GM13977 (cell line): Measurements from ENCODE around the gene TMED7.

Source experiments
- DNase-seq: peaks from one replicate; pipeline ENCODE4 v3.0.0; 2012; ENCODE audit warnings: low spot score
- CTCF ChIP-seq: IDR thresholded peaks from 2 replicates; pipeline ENCODE4 v1.5.1; 2012; ENCODE audit warnings: mild to moderate bottlenecking, control low read depth; ENCODE audit not compliant: insufficient read depth; ENCODE audit errors: extremely low read depth, missing control alignments
- in situ Hi-C: fragments of 300-500 bp; cut with MboI; formaldehyde crosslinking; loops from one replicate; pipeline ENCODE4 v1.12.0; 2022; ENCODE audit warnings: low sequenced_read_pairs, low pct_unique_long_range_greater_than_20kb, mixed read lengths, inconsistent platforms; ENCODE audit not compliant: unreplicated experiment

TMED7 gene

GRCh38 chr5:115616892-115617291 is 8.9 kb downstream of the TMED7 start:
- DNase-seq: no peak
- TF ChIP-seq CTCF: no peak
- in situ Hi-C loops: no loop called here

GRCh38 chr5:115616472-115616871 is 9.4 kb downstream of the TMED7 start:
- TF ChIP-seq CTCF: no peak
- DNase-seq: no peak
- in situ Hi-C loops: no loop called here

- TF ChIP-seq CTCF: no peak
- in situ Hi-C loops: no loop called here
- no peak for DNase-seq
Observed at GRCh38 chr5:115611873-115612272, 14.0 kb downstream of the TMED7 start.

DNA sequence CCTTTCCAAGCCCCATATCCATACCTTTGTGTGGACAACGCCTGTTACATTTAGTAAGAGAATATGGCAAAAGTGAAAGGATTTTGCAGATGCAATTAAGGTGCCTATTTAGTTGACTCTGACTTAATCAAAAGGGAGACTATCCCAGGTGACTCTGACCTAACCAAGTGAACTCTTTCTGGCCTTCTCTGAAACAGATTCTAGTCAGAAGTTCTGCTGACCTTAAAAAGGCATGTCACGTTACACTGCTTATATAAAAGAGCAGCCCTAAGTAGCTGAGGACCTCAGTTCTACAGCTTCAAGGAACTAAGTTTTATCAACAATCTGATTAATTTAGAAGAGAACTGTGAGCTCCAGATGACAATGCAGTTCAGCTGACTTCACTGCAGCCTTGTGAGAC is 17.9 kb downstream of the TMED7 start:
- in situ Hi-C loops: no loop called here
- no peak for DNase-seq
- no peak for TF ChIP-seq CTCF

- in situ Hi-C loops: no loop called here
- DNase-seq: no peak
- TF ChIP-seq CTCF: no peak
Observed at GRCh38 chr5:115605436-115605835, 20.4 kb downstream of the TMED7 start.

DNA sequence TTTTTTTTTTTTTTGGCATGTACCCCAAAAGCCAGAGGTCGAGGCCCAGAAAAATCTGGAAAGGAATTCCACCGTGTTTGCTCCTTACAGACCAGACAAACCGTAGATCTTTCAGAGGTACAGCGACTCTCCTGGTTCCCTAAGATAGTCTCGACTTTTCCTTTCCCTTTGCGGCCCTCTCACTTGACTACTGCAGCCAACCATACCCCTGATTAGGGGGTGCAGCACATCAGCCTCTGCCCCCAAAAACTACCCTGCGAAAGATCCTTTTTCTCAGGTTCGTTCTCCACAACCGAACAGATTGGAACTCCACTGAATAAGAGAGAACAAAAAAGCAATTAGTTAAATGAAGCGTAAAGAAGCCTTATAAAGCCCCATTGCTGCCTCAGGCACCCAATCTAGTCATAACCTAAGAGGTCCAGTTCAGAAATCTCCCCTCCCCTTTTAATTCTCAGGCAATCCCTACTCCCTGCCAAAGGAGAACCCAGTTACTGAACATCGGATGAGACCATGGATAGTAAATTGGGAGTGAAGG is 23.2 kb downstream of the TMED7 start:
- TF ChIP-seq CTCF: no peak
- DNase-seq: no peak

More for the DNA sequence above, 23.2 kb downstream of the TMED7 start:
- in situ Hi-C loops: no loop called here
